Measurements from ENCODE around the gene IL36RN. TPM values are rescaled to one million over a fixed set of nuclear protein-coding genes. Genes with fewer than 3 reads are reported as not detected.

IL36RN gene
- total RNA-seq, 1 experiment from 2014 or later = 1.7 TPM

GRCh38 chr2:113104054-113104611 is 45.1 kb downstream of the IL36RN start:
- Histone ChIP-seq H4K20me1 (ENCODE audit: insufficient read depth) (no peaks in the 10 kb centered on the region), H3K79me2 (ENCODE audit: low read depth) (no peaks in the 10 kb centered on the region), H3K4me2 (no peak overlapping the region), H3K4me3 (no peak overlapping the region), H3K27ac (no peak overlapping the region), H3K36me3 (ENCODE audit: low read depth) (no peaks in the 10 kb centered on the region), H3K27me3 (ENCODE audit: insufficient read depth, low read depth) (no peaks in the 10 kb centered on the region), H3K9me2 (ENCODE audit: insufficient read depth) (no peaks in the 10 kb centered on the region), H2AFZ (no peak overlapping the region), H3F3A (ENCODE audit: insufficient read depth, low read depth) (no peaks in the 10 kb centered on the region), H3K9me3 (ENCODE audit: insufficient read depth, low read depth) (no peaks in the 10 kb centered on the region), H3K4me1 (replicated peaks; ENCODE audit: insufficient read depth) (no peaks in the 10 kb centered on the region)
- no TSS peak for BruUV-seq (replicated peaks)
- ChIA-PET POLR2A (ENCODE audit: unreplicated experiment) (no interaction called here), CTCF (interaction anchor here (0.9 to 1.1 kb wide), 2 partner anchors 24 to 34 kb away, joined by 4 to 10 read pairs; no protein-coding TSS in a partner anchor)
- intact Hi-C loops (cut with micrococcal nuclease; ENCODE audit: unreplicated experiment) = no loop called here
- TF ChIP-seq CTCF (conservative IDR thresholded peaks at IDR 0.05) (no peak), EZH2 (IDR thresholded peaks at IDR 0.05; ENCODE audit: low read depth) (no peak)
- no peak for DNase-seq

GRCh38 chr2:113105047-113105785 is 46.2 kb downstream of the IL36RN start:
- H3F3A ChIP-seq (ENCODE audit: insufficient read depth, low read depth) = no peaks in the 10 kb centered on the region
- no peak overlapping the region for H3K4me2 ChIP-seq
- BruUV-seq (replicated peaks) = no TSS peak
- H3K9me2 ChIP-seq (ENCODE audit: insufficient read depth) = no peaks in the 10 kb centered on the region
- ChIA-PET POLR2A (ENCODE audit: unreplicated experiment) (no interaction called here), CTCF (no interaction called here)
- no peak for DNase-seq
- intact Hi-C loops (cut with micrococcal nuclease; ENCODE audit: unreplicated experiment) = no loop called here
- TF ChIP-seq CTCF (conservative IDR thresholded peaks at IDR 0.05) = no peak
- no peak for TF ChIP-seq EZH2 (IDR thresholded peaks at IDR 0.05; ENCODE audit: low read depth)
- no peaks in the 10 kb centered on the region for H3K27me3 ChIP-seq (ENCODE audit: insufficient read depth, low read depth)
- no peak overlapping the region for H3K4me3 ChIP-seq
- H3K36me3 ChIP-seq (ENCODE audit: low read depth) = no peaks in the 10 kb centered on the region
- H3K9me3 ChIP-seq (ENCODE audit: insufficient read depth, low read depth) = no peaks in the 10 kb centered on the region
- H3K4me1 ChIP-seq (replicated peaks; ENCODE audit: insufficient read depth) = no peaks in the 10 kb centered on the region
- H3K27ac ChIP-seq = no peak overlapping the region
- H3K79me2 ChIP-seq (ENCODE audit: low read depth) = no peaks in the 10 kb centered on the region
- no peak overlapping the region for H2AFZ ChIP-seq
- no peaks in the 10 kb centered on the region for H4K20me1 ChIP-seq (ENCODE audit: insufficient read depth)

GRCh38 chr2:113111121-113111520 is 52.1 kb downstream of the IL36RN start:
- Histone ChIP-seq H3K4me3 (no peak overlapping the region), H3K27ac (no peak overlapping the region), H2AFZ (no peak overlapping the region), H3K4me2 (0 out of 2 replicates have a peak overlapping the region, but pooled peaks have one; percentile 27), H3K36me3 (ENCODE audit: low read depth) (no peaks in the 10 kb centered on the region), H4K20me1 (ENCODE audit: insufficient read depth) (no peaks in the 10 kb centered on the region), H3F3A (ENCODE audit: insufficient read depth, low read depth) (no peaks in the 10 kb centered on the region), H3K9me2 (ENCODE audit: insufficient read depth) (no peaks in the 10 kb centered on the region), H3K27me3 (ENCODE audit: insufficient read depth, low read depth) (no peaks in the 10 kb centered on the region), H3K9me3 (ENCODE audit: insufficient read depth, low read depth) (no peaks in the 10 kb centered on the region), H3K4me1 (replicated peaks; ENCODE audit: insufficient read depth) (peaks cover 11% of the 10 kb centered on the region), H3K79me2 (ENCODE audit: low read depth) (no peaks in the 10 kb centered on the region)
- CTCF ChIA-PET = no interaction called here
- POLR2A ChIA-PET (ENCODE audit: unreplicated experiment) = no interaction called here
- TF ChIP-seq CTCF (conservative IDR thresholded peaks at IDR 0.05) (no peak), EZH2 (IDR thresholded peaks at IDR 0.05; ENCODE audit: low read depth) (no peak)
- intact Hi-C loops (cut with micrococcal nuclease; ENCODE audit: unreplicated experiment) = no loop called here
- no TSS peak for BruUV-seq (replicated peaks)
- no peak for DNase-seq
